Measurements from ENCODE around the gene ADH7. TPM values are rescaled to one million over a fixed set of nuclear protein-coding genes. Genes with fewer than 3 reads are reported as not detected.

ADH7 gene
- total RNA-seq, 4 donors from 2014 or later = 173 to 420 (median 318) TPM

GRCh38 chr4:99459546-99460042 is 24.5 kb upstream of the ADH7 start:
- H3K27ac ChIP-seq = peak overlapping the region; percentile 61 to 82 (median 76)
- DNase-seq = no peak
- peaks cover 0 to 67% (median 5%) of the 10 kb centered on the region in 3 donors for H3K4me1 ChIP-seq
- intact Hi-C loops (cut with DNase I) = no loop called here
- no peak for TF ChIP-seq CTCF (IDR thresholded peaks at IDR 0.05)
- TF ChIP-seq POLR2A (IDR thresholded peaks at IDR 0.05) = no peak
- H3K36me3 ChIP-seq = no peaks in the 10 kb centered on the region
- no peak overlapping the region for H3K4me3 ChIP-seq
- H3K9me3 ChIP-seq = no peaks in the 10 kb centered on the region
- 47 to 72% methylated on average over 5 of the region's 5 CpGs for WGBS, 2 donors
- no peaks in the 10 kb centered on the region for H3K27me3 ChIP-seq

DNA sequence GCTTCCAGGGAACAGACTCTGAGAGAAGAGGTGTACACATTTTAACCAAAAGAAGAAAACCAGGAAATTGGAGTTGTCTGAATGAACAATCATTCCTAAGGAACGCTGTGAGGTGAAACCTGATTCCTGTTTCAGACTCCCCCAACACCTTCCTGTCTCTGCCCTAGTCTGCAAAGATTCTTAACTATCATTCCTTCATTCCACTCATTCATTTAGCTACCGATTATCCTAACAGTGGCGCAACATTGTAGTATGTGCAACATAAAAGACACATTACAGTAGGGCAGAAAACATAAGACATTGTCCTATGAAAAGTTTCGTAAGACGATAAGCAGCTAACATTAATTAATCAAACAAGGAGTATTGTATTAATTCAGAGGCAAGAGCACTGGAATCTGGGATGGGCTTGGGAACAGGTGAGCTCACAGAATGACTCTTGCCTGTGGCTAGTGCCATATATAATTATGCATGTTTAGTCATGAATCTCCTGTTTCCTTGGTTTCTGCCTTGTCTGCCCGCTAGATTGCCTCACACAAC is 23.8 kb upstream of the ADH7 start:
- peaks cover 0 to 67% (median 5%) of the 10 kb centered on the region in 3 donors for H3K4me1 ChIP-seq
- no peaks in the 10 kb centered on the region for H3K27me3 ChIP-seq
- DNase-seq = no peak
- TF ChIP-seq CTCF (IDR thresholded peaks at IDR 0.05) (no peak), POLR2A (IDR thresholded peaks at IDR 0.05) (no peak)
- no peaks in the 10 kb centered on the region for H3K9me3 ChIP-seq
- intact Hi-C loops (cut with DNase I) = no loop called here
- H3K27ac ChIP-seq = peak overlapping the region; percentile 61 to 82 (median 76)
- H3K36me3 ChIP-seq = no peaks in the 10 kb centered on the region
- WGBS, 2 donors = 33 to 46% methylated on average over 6 of the region's 6 CpGs
- H3K4me3 ChIP-seq = no peak overlapping the region

- intact Hi-C loops (cut with DNase I) = no loop called here
- TF ChIP-seq CTCF (IDR thresholded peaks at IDR 0.05) = no peak
- no peak for TF ChIP-seq POLR2A (IDR thresholded peaks at IDR 0.05)
- Histone ChIP-seq H3K36me3 (no peaks in the 10 kb centered on the region), H3K27me3 (no peaks in the 10 kb centered on the region), H3K4me1 (peaks cover 0 to 59% (median 5%) of the 10 kb centered on the region in 3 donors), H3K27ac (peak overlapping the region; percentile 63 to 82 (median 74)), H3K4me3 (no peak overlapping the region), H3K9me3 (peaks cover 0 to 3% (median 1%) of the 10 kb centered on the region in 3 donors)
- no peak for DNase-seq
Observed at GRCh38 chr4:99457676-99458075, 22.5 kb upstream of the ADH7 start.

- H3K4me1 ChIP-seq = peaks cover 0 to 55% (median 5%) of the 10 kb centered on the region in 3 donors
- TF ChIP-seq CTCF (IDR thresholded peaks at IDR 0.05) (peak in 3 of 6 experiments; percentile 3 to 47 (median 23)), POLR2A (IDR thresholded peaks at IDR 0.05) (no peak)
- peak overlapping the region; percentile 55 to 82 (median 74) for H3K27ac ChIP-seq
- H3K4me3 ChIP-seq = no peak overlapping the region
- WGBS, 2 donors = 36 to 41% methylated on average over 4 of the region's 4 CpGs
- intact Hi-C loops (cut with DNase I) = no loop called here
- H3K9me3 ChIP-seq = peaks cover 0 to 7% (median 5%) of the 10 kb centered on the region in 3 donors
- no peaks in the 10 kb centered on the region for H3K36me3 ChIP-seq
- H3K27me3 ChIP-seq = no peaks in the 10 kb centered on the region
- no peak for DNase-seq
Observed at GRCh38 chr4:99457270-99457669, 22.1 kb upstream of the ADH7 start.

DNA sequence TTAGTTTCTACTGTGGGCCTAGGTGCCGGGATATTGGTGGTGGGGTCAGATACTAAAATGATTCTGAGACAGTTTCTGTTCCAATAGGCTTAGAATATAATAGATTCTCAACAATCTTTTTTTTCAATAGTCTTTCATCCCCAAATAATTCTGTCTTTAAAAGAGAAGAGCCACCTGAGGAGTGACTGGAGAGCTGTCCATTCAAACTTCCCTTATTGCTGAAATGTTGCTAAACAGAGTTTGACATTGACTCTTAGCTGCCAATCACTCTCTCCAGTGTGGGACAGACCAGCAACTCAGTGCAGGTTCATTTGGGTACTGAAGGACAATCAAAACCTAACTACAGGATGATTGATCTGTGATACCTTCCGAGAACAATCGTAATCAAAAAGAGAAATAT is 12.4 kb upstream of the ADH7 start:
- peak overlapping the region; percentile 50 to 78 (median 72) for H3K27ac ChIP-seq
- WGBS, 2 donors = 79 to 89% methylated on average over 3 of the region's 3 CpGs
- peaks cover 0 to 12% (median 9%) of the 10 kb centered on the region in 3 donors for H3K9me3 ChIP-seq
- TF ChIP-seq CTCF (IDR thresholded peaks at IDR 0.05) (no peak), POLR2A (IDR thresholded peaks at IDR 0.05) (no peak)
- no peaks in the 10 kb centered on the region for H3K36me3 ChIP-seq
- H3K27me3 ChIP-seq = no peaks in the 10 kb centered on the region
- no peak for DNase-seq
- H3K4me1 ChIP-seq = peaks cover 0 to 24% (median 11%) of the 10 kb centered on the region in 3 donors
- no peak overlapping the region for H3K4me3 ChIP-seq
- intact Hi-C loops (cut with DNase I) = no loop called here

Measured in esophagus squamous epithelium (tissue), 5 donors.